Left cardiac atrium (tissue), 4 donors: ENCODE measurements around the gene SIN3B. TPM values are rescaled to one million over a fixed set of nuclear protein-coding genes. Genes with fewer than 3 reads are reported as not detected.
"Not testable (repeated sequence)": the region's sequence is repeated elsewhere in the genome, so short reads cannot be mapped to it uniquely, and the experiment has no call there.

ENCODE experiments used
- ATAC-seq, 2 donors: fragments of 200-7000 bp; cut with Tn5 transposase; one replicate each; pipeline ENCODE4 v1.9.1; 2020; ENCODE audit warnings: mild to moderate bottlenecking in 2 of 2, moderate library complexity in 2 of 2
- DNase-seq: peaks from one replicate; pipeline ENCODE4 v3.0.0-alpha.2; 2020
- intact Hi-C, 2 donors: fragments of 100-400 bp; cut with DNase I; formaldehyde crosslinking; loops; one replicate each; pipeline versions ENCODE4 v1.14.1 to v1.15.1; 2022 to 2023
- total RNA-seq, 2 donors: library from RNA; stranded (reverse); fragmentation: NEBNext Ultra II Directional; extraction: Animal tissue kit (Norgen Biotek cat#: 25700); gene quantifications; one replicate each; pipeline ENCODE4 v1.2.1, GENCODE V29; 2021
- donor health status: DM: no; HTN: yes; CAD: no.
- donor health status: DM: no; HTN: yes; CAD: no; lungs with severe emphysema.
- donor health status: DM: yes; HTN: yes; CAD: no.
- donor health status: Dilated cardiomyopathy.

The SIN3B gene
- total RNA-seq, 2 donors from 2014 or later, result 23.7 to 33.0 TPM

GRCh38 chr19:16859626-16860025, 30.4 kb downstream of the SIN3B start:
- intact Hi-C loops, result no loop called here
- DNase-seq (no peak), ATAC-seq (no peak)

DNA sequence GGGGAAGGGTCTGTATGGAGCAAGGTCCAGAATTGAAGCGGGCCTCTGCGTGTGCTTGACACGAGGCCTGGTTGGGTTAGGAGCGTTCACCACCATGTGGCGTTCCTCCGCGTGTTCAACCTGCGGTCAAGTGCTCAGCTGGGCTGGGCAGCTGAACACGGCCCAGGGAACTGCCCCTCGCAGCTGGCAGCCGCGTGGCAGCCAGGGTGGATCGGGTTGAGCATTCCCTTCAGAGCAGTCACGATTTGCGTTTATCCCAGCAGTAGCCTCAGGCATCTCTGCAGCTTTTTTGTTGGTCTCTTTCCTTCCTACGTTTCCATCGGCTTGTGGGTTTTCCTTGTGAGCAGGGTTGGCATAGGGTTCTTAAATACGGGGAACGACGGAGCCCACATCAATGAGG, 30.9 kb downstream of the SIN3B start:
- no peak for DNase-seq
- no peak for ATAC-seq
- intact Hi-C loops, result no loop called here

DNA sequence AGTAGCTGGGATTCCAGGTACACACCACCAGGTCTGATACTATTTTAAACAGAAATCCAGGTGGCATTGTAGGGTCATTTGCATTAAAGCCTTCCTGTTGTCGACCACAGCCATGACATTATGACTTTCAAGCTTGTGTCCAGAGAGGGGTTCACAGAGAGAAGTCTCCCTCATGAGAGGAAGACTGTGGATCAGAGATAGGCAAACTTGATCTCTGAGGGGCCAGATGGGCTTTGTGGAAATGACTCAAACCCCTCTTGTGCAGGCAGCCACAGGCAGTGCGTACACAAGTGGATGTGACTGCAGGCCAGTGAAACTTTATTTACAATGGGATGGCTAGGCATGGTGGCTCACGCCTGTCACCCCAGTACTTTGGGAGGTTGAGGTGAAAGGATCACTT, 31.8 kb downstream of the SIN3B start:
- ATAC-seq, result no peak
- intact Hi-C loops, result no loop called here
- DNase-seq, result no peak

- intact Hi-C loops, result no loop called here
- ATAC-seq (no peak), DNase-seq (no peak)
Measured at GRCh38 chr19:16861834-16862233, 32.6 kb downstream of the SIN3B start.

- ATAC-seq (no peak), DNase-seq (no peak)
- intact Hi-C loops, result no loop called here
Measured at GRCh38 chr19:16862826-16863415, 33.7 kb downstream of the SIN3B start.

- DNase-seq, result peak; percentile 68
- ATAC-seq, result peak; percentile 62 to 85
- intact Hi-C loops, result no loop called here
Measured at GRCh38 chr19:16867211-16867610, 38.0 kb downstream of the SIN3B start.

DNA sequence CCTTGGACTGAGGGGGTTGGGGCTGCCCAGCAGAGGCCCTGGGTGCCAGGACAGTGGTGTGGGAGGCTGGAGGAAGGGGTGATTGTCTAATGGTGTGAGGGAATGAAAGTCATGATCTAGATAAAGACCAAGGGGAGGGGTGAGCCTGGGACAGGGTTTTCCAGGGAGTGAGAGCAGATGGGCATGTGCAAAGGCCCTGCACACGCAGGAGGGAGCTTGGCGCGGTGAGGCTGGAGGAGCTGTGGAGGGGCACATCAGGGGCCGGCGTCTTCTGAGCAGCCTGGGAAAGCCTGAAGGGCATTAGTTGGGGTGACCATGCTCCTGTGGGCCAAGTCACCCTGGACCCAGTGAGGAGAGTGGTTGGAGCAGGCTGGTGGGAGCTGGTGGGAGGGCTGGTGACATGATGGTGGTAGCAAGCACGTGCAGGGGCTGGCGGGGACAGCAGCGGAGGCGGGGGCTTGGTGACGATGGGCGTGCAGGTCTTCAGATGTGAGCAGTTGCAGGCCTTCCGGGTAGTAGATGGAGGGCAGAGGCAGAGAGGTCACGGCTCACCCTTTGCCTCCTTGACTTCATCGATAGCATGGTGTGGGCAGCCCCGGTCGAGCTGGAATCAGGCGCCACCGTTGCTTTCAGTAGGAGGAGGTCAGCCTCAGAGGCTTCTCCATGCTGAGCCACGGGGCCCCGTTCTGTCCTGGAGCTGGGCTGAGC, 39.4 kb downstream of the SIN3B start:
- DNase-seq (no peak), ATAC-seq (no peak)
- intact Hi-C loops, result no loop called here

GRCh38 chr19:16869331-16869972, 40.3 kb downstream of the SIN3B start:
- DNase-seq (no peak), ATAC-seq (no peak)
- intact Hi-C loops, result no loop called here

DNA sequence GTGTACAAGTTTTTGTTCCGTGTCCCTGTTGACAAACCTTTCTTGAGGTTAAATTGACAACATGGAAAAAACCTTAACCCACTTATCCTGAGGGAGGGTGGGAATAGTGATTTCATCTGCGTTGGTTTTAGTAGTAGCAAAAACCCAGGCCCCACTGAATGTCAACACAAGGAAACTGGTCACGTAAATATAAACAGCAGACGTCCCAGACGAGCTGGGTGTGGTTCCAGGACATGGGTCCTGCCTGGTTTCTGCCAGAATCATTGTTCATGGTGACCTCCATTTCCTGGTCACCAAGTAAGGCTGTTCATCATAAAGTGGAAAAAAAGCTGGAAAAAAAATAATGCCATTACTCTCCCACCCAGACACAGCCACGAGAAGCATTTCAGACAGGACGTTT, 42.7 kb downstream of the SIN3B start:
- intact Hi-C loops, result no loop called here
- ATAC-seq, result peak in 1 of 2 donors; percentile 18
- DNase-seq, result peak; percentile 67

DNA sequence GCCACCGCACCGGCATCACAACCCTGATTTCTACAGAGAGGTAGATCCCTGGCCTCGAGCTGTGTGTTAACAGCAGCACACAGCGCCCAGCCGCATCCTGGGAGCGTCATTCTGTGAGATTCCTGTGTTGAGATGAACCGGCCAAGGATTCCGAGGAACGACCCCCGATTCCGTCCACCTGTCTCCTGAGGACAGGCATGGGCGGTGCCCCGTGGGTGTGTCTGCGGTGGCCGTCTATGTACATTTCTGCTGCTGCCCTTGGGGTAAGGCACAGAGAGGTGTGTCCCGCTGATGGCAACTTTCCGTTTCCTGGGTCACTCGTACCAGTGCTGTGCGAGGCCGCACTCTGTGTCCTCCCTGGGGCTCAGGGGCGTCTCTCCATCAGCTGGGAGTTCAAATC, 43.5 kb downstream of the SIN3B start:
- ATAC-seq (no peak), DNase-seq (no peak)
- intact Hi-C loops, result no loop called here

DNA sequence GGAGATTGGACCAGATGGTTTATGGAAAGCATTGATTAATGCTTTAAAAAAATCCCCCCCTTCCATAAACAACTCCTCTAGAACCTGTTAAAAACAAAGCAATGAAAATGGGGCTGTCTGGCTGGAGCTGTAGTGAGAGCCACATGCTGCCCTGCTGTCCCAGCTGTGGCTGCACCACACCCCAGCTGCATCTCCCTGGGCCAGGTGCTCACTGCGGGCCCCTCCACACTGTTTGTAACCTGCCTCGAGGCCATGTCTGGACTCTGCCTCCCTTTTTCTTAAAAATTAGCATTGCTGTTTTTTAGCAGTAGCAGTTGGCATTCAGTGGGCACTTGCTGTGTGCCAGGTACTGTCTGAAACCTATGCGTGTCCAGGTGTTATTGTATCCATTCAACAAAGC, 44.4 kb downstream of the SIN3B start:
- DNase-seq (no peak), ATAC-seq (no peak)
- intact Hi-C loops, result no loop called here

- no peak for ATAC-seq
- intact Hi-C loops, result no loop called here
- no peak for DNase-seq
Measured at GRCh38 chr19:16874250-16874977, 45.2 kb downstream of the SIN3B start.

GRCh38 chr19:16874978-16875299, 45.7 kb downstream of the SIN3B start:
- not testable (repeated sequence) for ATAC-seq, DNase-seq

DNA sequence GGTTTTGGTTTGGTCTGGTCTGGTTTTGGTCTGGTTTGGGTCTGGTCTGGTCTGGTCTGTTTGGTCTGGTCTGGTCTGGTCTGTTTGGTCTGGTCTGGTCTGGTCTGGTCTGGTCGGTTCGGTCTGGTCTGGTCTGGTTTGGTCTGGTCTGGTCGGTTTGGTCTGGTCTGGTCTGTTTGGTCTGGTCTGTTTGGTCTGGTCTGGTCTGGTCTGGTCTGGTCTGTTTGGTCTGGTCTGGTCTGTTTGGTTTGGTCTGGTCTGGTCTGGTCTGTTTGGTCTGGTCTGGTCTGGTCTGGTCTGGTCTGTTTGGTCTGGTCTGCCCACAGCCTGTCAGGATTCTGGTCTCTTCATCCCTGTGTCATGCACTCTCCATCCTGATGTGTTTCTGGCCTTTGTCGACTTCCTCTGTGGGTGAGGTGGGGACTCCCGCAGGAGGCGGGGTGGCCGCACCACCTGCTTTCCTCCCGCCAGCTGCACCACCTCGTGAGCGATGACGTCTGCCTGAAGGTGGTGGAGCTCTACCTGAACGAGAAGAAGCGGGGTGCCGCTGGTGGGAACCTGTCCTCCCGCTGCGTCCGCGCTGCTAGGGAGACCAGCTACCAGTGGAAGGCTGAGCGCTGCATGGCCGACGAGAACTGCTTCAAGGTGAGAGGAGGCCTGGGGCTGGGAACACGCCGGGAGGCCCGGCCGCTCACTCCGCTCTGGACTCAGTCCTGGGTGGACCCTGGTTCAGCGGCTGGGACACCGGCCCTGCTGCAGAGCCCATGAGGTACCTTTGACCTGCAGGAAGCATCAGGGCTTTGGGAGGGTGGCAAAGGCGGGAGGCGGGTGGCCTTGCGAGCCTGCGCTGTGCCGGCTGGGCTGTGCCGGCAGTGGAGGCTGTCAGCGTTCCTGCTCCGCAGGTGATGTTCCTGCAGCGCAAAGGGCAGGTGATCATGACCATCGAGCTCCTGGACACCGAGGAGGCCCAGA, 46.7 kb downstream of the SIN3B start:
- intact Hi-C loops, result no loop called here
- DNase-seq (no peak), ATAC-seq (no peak)

More at GRCh38 chr19:16874978-16875299, 45.7 kb downstream of the SIN3B start:
- intact Hi-C loops, result not testable (repeated sequence)

DNA sequence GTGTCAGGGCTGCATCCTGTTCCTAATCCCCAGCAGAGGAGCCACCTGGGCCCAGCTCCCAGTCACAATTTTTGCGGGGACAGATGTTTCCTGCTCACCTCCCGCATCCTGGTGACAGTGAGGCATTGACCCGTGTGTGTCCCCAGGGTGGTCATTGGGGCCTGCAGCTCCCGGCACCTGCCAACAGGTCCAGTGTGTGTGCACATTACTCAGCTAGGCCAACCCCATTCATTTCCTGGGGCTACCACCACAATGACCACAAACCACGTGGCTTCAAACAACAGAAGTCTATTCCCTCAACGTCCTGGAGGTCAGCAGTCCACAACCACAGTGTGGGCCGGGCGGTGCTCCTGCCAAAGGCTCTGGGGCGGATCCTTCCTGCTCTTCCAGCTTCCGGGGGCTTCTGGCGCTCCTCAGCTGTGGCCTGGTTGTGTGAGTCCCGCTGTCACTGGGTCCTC, 47.7 kb downstream of the SIN3B start:
- intact Hi-C loops, result no loop called here
- ATAC-seq, result peak; percentile 15 to 25
- no peak for DNase-seq

- no peak for DNase-seq
- intact Hi-C loops, result no loop called here
- ATAC-seq, result no peak
Measured at GRCh38 chr19:16877581-16877980, 48.4 kb downstream of the SIN3B start.

- intact Hi-C loops, result no loop called here
- DNase-seq, result no peak
- no peak for ATAC-seq
Measured at GRCh38 chr19:16878181-16878965, 49.2 kb downstream of the SIN3B start.

DNA sequence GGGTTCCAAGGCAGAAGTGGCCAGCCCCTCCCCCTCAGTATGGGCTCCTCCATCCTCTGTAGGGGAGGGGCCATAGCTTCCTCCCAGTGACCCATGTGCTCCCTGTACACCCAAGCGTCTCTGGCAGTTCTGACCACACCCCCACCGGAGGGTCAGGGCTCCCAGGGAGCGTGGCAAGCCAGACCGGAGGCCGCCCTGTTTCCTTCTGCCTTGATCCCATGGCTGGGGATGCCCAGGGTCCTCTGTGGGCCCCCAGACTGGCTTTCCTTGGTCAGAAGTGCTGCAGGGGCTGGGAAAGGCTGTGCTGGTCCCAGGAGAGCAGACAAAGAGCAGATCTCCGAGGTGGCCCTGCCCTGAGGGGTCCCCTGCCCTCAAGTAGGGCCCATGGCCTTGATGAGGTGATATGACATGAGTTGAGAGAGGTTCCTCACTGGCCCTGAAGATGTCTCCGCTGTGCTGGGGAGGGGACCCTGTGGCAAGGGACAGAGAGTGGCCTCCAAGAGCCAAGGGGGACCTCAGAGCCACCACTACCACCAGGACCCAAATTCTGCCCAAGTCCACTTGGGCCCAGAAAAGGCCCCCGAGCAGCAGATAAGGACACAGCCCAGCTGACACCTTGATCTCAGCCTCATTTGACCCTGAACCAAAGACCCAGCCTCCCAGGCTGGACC, 51.8 kb downstream of the SIN3B start:
- ATAC-seq, result no peak
- DNase-seq, result no peak
- intact Hi-C loops, result no loop called here
